GM23338 (cell line): ENCODE measurements around the gene ITGAV.

ENCODE experiments used
- ZNF331 ChIP-seq: fragments of 250-450 bp; sonication (Bioruptor Pico); IDR thresholded peaks from 2 replicates; pipeline ENCODE4 v1.5.0; 2020; ENCODE audit warnings: low read depth, mild to moderate bottlenecking, moderate library complexity
- TF ChIP-seq, protein P1 (sequence below), 2 experiments: fragments of 200-600 bp in 1 of 2; sonication (generic) in 1 of 2; conservative IDR thresholded peaks; 2 replicates each; pipeline versions ENCODE4 v1.5.1 to v1.6.1; 2016 to 2017; ENCODE audit warnings: antibody characterized with exemption in 2 of 2, low read depth in 2 of 2, mild to moderate bottlenecking in 2 of 2, moderate library complexity in 1 of 2

DNA sequence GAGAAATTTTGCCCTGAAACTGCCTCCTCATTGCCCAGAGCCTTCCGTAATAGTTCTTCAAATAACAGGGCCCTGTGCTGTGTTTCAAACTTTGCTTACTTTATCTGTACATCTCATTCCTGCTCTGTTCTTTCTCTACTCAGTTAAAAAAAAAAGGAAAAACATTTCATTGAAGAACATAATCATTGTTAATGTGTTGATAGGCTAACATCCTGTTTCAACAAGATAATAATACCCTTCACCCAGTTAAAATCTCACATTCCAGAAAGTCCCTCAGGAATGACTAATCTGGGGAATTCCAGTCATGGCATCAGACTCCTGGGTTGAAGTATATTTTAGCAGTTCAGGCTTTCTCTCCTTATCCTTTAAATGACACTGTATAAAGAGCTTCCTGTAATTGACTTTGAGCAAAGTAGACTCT lies 45.6 kb upstream of the ITGAV start:
- TF ChIP-seq, protein P1, sequence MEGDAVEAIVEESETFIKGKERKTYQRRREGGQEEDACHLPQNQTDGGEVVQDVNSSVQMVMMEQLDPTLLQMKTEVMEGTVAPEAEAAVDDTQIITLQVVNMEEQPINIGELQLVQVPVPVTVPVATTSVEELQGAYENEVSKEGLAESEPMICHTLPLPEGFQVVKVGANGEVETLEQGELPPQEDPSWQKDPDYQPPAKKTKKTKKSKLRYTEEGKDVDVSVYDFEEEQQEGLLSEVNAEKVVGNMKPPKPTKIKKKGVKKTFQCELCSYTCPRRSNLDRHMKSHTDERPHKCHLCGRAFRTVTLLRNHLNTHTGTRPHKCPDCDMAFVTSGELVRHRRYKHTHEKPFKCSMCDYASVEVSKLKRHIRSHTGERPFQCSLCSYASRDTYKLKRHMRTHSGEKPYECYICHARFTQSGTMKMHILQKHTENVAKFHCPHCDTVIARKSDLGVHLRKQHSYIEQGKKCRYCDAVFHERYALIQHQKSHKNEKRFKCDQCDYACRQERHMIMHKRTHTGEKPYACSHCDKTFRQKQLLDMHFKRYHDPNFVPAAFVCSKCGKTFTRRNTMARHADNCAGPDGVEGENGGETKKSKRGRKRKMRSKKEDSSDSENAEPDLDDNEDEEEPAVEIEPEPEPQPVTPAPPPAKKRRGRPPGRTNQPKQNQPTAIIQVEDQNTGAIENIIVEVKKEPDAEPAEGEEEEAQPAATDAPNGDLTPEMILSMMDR (conservative IDR thresholded peaks at IDR 0.05; ENCODE audit: low read depth in 2 of 2) = no peak
- TF ChIP-seq ZNF331 = no peak
